ENCODE measurements around the gene LINC01488. TPM values are rescaled to one million over a fixed set of nuclear protein-coding genes. Genes with fewer than 3 reads are reported as not detected.

The LINC01488 gene
- polyA plus RNA-seq, 1 of the 3 experiments (the other 2 are of a cell fraction) = not detected

GRCh38 chr11:69468221-69468620, 13.2 kb upstream of the LINC01488 start (continued):
- no peak for TF ChIP-seq NFIC (IDR thresholded peaks at IDR 0.05; ENCODE audit: borderline replicate concordance)
- no peak for TF ChIP-seq YY1 (IDR thresholded peaks at IDR 0.05; ENCODE audit: low read depth)
- no peak for TF ChIP-seq USF1 (IDR thresholded peaks at IDR 0.05; ENCODE audit: borderline replicate concordance, low read depth)
- TF ChIP-seq IRF3 (IDR thresholded peaks at IDR 0.05; ENCODE audit: low read depth, low read length) = no peak
- no peak for TF ChIP-seq RXRA (IDR thresholded peaks at IDR 0.05; ENCODE audit: borderline replicate concordance, low read depth)
- TF ChIP-seq GATA2 (CRISPR knock-in tag; IDR thresholded peaks at IDR 0.05) = no peak
- no peak for TF ChIP-seq FOXJ3 (CRISPR knock-in tag; IDR thresholded peaks at IDR 0.05)
- TF ChIP-seq NRF1 (IDR thresholded peaks at IDR 0.05; ENCODE audit: low read depth, low read length) = no peak

- Histone ChIP-seq H4K20me1 (ENCODE audit: insufficient read depth) (no peaks in the 10 kb centered on the region), H2AFZ (ENCODE audit: low read depth) (no peak overlapping the region), H3K9me2 (no peaks in the 10 kb centered on the region), H3K4me3 (ENCODE audit: low read depth in 2 of 2, low read length in 1 of 2) (no peak overlapping the region), H3K36me3 (replicated peaks in 1 of 2; ENCODE audit: control insufficient read depth in 1 of 2, insufficient read depth in 2 of 2, low read length in 1 of 2) (no peaks in the 10 kb centered on the region), H3K4me1 (ENCODE audit: control insufficient read depth in 1 of 2, insufficient read depth in 2 of 2, low read depth in 1 of 2, low read length in 1 of 2) (peaks cover 0 to 5% of the 10 kb centered on the region in 2 experiments; a peak in 1 of 4 replicates), H3K27ac (ENCODE audit: low read depth in 2 of 2, low read length in 1 of 2) (no peak overlapping the region), H3F3A (replicated peaks; ENCODE audit: insufficient read depth) (no peaks in the 10 kb centered on the region), H3K4me2 (no peak overlapping the region), H3K27me3 (ENCODE audit: insufficient read depth) (no peaks in the 10 kb centered on the region), H3K79me2 (ENCODE audit: insufficient read depth) (no peaks in the 10 kb centered on the region), H3K9me3 (no peaks in the 10 kb centered on the region), H3K9ac (no peak overlapping the region)
- CTCF ChIA-PET = no interaction called here
- WGBS (ENCODE audit: low lambda C conversion rate) = 91% methylated on average over 25 of the region's 25 CpGs
- DNase-seq = no peak
- POLR2A ChIA-PET = no interaction called here
- TF ChIP-seq GATA2 (CRISPR knock-in tag; IDR thresholded peaks at IDR 0.05) (no peak), IRF3 (IDR thresholded peaks at IDR 0.05; ENCODE audit: low read depth, low read length) (no peak), RCOR1 (IDR thresholded peaks at IDR 0.05; ENCODE audit: low read length) (no peak), RFX5 (IDR thresholded peaks at IDR 0.05; ENCODE audit: low read length) (no peak), SMC3 (IDR thresholded peaks at IDR 0.05; ENCODE audit: low read depth, low read length) (no peak), USF1 (IDR thresholded peaks at IDR 0.05; ENCODE audit: borderline replicate concordance, low read depth) (no peak), CTCF (IDR thresholded peaks at IDR 0.05) (no peak), FOXJ3 (CRISPR knock-in tag; IDR thresholded peaks at IDR 0.05) (no peak), TEAD4 (IDR thresholded peaks at IDR 0.05; ENCODE audit: borderline replicate concordance, insufficient read depth) (no peak), FOSL2 (IDR thresholded peaks at IDR 0.05; ENCODE audit: borderline replicate concordance, low read depth) (no peak), JUND (IDR thresholded peaks at IDR 0.05) (no peak), USF2 (IDR thresholded peaks at IDR 0.05; ENCODE audit: borderline replicate concordance, low read depth, low read length) (no peak), CHD2 (IDR thresholded peaks at IDR 0.05; ENCODE audit: low read length, partially characterized antibody) (no peak), MXI1 (IDR thresholded peaks at IDR 0.05; ENCODE audit: low read depth, low read length) (no peak), EZH2phosphoT487 (IDR thresholded peaks at IDR 0.05; ENCODE audit: borderline replicate concordance, low read depth) (no peak), GABPA (IDR thresholded peaks at IDR 0.05; ENCODE audit: low read depth) (no peak), MAX (IDR thresholded peaks at IDR 0.05; ENCODE audit: low read depth) (no peak), TCF12 (IDR thresholded peaks at IDR 0.05) (no peak), POLR2AphosphoS5 (IDR thresholded peaks at IDR 0.05; ENCODE audit: low read depth, low read length) (no peak), EP300 (IDR thresholded peaks at IDR 0.05; ENCODE audit: borderline replicate concordance in 1 of 2, low read depth in 1 of 2, low read length in 1 of 2) (no peak)
These were observed 12.3 kb upstream of the LINC01488 start for GRCh38 chr11:69468911-69469885.
